EH (cell line): Measurements from ENCODE around the gene CACNB1.

Experiments
- DNase-seq: peaks from one replicate; pipeline ENCODE4 v3.0.0-alpha.2; 2015; ENCODE audit warnings: low read depth

The CACNB1 gene

DNA sequence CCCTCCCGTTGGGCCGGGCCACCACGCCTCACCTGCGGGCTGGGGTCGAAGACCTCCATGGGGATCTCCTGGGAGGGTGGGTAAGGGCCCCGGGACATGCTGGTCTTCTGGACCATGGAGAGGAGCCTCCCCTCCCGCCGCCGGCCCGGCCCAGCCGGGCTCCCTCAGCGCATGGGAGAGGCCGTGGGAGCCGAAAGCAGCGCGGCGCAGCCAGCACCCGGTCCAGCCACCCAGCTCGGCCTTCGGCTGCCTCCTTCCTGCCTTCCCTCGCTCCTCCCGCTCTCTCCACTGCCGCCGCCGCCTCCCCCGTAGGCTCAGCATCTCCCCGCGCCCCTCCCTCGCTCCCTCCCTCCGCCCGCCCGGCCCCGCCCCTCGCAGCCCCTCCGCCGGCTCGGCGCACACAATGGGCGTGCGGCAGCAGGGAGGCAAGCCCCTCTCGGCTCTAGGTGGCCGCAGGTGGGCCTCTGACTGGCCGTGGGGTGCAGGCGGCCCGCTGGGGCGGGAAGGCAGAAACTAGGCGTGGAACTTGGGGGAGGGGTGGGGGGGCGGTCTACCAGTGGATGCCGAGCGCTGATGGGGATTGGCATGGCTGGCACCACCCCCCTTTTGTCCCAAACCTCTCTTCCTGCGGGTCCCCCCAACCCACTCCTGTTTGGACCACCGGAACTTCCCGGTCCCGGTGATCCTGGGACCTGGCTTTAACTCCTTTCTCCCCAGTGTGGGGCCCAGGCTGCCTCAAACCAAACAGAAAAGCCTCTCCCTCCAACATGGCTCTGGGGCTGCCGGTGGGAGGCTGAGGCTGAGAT, at the start of gene CACNB1:
CACNB1 (minus strand) TSS at position 290 of the 806 bp plus-strand sequence; CDS start at position 116, 174 bp downstream.
- peak; percentile 86 for DNase-seq

DNA sequence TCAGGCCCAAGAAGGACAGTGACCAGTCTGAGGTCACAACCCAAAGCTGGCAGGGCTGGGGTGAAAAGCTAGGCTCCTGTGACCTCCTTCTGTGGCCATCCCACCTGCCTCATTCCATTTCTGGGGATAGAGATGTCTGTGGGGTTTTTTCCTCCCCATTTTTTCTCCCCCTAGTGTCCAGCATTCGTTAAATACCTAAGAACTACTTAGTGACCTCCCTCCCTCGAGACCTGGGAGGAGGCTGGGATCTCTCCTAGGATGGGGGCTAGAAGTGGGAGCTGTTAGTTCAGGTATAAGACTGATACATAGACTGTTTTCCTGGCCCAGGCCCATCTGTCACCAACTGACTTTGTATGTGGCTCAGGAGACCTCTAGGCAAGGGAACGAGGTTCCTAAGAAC, 48.8 kb upstream of the CACNB1 start:
- DNase-seq = no peak

DNA sequence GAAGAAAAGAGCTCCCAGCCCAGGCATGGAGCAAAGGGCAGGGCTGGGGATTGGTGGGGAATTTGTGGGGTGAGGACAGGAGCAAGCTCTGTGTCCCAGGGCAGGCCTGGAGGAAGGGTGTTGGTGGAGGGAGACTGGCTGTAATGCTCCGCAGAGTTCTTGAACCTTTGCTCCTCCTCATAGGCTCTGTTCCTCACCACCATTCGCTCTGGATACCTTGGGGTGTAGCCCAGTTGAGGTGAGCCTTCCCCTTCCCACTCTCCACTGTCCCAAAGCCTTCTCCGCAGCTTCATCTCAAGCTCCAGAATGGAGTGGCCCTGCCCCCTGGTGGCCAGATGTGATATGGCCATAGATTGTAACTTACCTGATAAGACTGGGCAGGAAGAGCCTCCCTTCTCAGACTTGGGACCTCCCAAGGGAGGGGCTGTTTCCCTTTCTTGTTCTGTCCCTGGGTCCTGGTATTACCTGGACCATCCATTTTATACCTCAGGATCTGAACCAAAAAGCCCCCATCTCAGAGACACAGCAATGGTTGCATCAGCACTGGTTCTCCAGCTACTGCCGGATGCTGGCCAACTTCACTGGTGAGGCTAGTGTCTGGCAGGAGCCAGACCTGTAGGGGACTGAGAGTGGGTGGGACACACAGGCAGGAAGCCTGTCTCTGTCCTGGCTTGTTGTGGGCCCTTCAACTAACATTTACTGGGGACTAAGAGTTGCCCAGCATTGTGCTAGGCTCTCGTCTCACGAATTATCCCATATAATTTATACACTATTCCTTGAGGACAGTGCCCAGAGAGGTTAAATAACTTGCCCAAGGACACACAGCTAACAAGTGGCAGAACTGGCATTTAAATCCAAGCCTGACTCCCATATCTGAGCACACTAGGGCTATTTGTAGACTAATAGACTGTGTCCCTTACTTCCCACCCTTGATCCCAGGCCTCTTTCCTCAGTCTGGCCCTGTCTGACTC, 47.4 kb upstream of the CACNB1 start:
- peak; percentile 78 for DNase-seq

DNA sequence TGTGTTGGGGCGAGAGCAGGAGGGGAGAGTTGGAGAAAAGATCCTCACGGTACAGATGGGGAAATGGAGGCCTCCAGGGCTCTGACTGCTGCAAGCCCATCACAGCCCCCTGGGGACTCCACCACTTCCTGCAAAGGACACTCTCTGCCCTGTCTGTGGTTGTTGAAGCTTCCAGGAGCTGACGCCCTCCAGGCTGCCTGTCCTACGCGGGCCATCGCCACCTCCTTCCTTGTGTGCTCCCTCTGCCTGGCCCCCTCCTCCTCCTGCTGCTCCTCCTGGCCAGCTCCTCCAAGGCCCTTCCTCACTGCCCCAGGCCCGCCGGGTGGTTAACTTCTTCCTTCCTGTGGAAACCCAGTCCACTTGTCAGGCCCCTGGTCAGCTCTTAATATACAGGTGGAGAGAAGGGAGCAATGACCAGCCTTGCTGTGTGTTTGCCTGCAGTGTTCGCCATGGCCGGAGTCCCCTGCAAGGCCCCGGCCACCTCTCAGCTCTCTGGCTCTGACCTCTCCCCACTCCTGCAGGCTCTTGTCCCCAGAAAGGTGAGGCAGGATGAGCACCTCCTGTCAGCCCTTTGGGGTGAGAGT, 46.6 kb upstream of the CACNB1 start:
- DNase-seq = no peak

DNA sequence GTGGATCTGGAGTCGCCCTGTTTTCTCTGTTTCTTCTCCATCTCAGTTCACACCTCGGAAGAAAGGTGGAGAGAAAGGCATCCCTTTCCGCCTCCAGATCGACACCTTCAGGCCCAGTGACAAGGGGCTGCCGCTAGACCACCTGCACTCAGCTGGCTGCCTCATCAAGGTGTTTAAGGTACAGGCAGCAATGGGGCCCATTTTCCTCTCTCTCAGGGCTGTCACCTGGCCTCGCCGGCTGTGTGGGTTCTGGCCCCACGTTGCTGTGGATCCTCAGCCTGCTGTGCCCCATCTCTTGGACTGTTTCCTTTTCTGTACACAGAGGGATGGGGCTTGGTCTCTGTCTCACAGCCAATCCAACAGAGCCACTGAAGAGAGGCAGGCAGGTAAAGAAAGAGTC, 45.7 kb upstream of the CACNB1 start:
- DNase-seq = no peak

DNA sequence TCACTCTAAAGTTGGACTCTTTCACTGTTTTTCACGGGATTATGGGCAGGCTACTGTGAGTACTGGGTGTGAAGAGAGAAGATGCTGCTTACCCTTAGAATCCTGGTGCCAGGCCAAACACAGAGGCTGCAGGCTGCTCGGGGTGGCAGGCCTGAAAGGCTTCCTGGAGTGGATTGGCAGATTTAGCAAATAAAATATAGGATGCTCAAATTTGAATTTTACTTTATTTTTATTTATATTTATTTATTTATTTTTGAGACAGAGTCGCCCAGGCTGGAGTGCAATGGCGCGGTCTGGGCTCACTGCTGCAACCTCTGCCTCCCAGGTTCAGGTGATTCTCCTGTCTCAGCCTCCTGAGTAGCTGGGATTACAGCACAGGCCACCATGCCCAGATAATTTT, 43.2 kb upstream of the CACNB1 start:
- DNase-seq = no peak

DNA sequence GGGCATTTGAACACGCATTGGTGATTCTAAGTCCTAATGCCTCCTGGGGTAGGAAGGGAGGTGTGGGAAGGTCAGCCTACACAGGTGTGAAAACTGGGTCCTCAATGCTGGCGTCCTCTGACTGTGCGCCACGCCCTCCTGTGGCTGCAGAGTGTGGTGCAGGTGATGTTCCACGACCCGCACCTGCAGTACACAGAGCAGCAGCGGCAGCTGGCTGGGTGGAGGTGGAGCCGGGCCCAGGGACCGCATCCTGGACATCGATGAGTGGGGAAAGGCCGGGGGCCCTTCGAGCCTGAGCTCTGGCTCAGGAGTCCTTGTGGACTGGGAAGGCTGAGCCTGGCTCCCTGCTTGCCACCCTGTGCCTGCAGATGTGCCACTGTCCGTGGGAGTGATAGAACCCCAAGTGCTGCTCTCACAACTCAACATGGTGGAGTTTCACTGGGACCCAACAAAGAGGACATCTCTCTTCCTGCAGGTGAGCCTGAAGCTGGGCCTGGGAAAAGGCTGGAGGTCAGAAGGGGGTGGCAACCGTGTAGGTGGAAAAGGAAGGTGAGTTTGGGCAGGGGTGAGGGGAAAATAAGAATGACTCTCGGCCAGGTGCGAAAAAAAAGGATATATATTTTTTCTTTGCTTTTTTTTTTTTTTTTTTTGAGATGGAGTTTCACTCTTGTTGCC, 42.3 kb upstream of the CACNB1 start:
- no peak for DNase-seq

DNA sequence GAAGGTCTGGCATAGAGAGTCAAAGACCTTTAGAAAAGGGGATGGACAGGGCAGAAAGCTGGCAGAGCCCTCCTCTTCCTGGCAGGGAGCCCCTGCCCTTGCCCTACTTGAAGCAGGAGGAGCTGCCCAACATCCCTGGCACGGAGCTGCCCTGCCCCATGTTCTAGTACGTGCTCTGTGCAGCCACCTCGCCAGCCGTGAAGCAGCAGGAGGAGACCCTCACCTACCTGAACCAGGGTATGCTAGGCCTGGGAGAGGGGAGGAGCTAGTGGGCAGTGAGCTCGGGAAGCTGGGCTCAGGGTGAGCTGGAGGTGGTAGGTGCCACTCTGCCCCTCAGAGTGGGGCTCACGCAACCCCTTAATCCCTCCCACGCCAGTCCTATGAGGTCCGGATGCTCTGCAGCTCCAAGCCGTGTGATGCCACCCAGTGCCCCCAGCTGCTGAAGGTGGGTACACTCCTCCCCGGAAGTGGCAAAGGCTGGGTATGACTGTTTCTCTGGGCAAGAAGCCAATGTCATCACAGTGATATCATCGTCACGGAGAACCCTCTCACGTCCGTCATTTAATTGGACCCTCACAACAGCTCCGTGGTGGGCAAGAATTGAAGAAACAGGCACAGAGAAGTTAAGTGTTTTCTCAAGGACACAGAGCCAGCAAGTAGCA, 41.0 kb upstream of the CACNB1 start:
- peak; percentile 59 for DNase-seq

DNA sequence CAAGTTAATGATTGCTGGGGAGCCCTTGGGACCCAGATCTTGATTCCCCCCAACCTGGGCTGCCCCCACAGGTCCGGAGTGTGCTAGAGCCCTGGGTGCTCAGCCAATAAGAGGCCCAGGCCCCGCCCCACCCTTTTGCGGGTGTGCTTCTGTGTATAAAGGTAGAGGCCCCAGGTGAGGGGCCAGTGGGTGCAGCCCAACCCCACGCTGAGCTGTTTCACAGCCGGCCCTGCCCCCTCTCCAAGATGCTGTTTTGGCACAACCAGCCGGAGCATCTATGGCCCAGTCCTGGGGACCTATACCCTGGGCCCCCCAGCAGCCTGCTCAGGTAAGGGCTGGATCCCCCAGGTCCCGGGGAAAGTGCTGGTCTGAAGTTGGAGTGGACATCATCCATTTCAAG, 40.1 kb upstream of the CACNB1 start:
- DNase-seq = no peak

DNA sequence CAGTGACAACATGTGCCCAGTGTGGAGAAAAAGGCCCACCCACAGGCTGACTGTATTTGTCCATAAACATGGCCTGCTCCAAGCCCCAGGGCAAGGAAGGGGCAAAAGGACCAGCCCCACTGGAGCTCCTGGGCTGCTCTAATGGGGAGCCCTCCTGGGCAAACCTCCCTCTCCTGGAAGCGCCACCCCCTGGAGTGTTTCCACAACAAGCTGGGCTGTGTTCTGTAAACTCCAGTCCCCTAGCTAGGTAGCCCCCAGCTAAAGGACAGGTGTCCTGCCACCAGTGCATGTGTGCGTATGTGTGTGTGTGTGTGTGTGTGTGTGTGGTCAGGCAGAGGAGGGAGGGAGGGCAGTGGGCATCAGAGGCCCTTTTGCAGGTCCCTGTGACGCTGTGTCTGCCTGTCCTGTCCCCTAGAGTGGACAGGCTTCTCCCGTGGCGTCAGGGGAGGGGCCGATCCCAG, 39.5 kb upstream of the CACNB1 start:
- DNase-seq = no peak

DNA sequence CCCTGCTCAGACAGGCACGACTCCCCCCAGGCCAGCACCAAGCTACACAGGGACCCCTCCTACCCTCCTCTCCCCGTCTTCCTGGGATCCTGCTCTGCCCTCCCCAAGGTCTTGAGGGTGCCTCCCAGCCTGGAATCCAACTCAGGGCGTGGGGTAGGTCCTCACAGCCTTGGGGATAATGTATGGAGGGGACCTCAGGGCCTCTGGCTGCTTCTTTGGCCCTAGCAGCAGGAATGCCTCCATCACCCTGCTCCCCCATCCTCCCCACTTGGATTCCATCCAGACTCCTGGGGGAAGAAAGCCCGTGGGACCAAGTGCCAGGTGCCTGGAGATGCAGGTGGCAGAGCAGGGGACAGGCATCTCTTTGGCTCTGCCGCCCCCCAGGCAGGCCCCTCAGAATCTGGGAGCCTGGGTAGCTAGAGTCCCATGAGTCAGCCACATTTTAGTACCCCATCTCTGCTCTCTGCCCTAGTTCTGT, 39.0 kb upstream of the CACNB1 start:
- no peak for DNase-seq

DNA sequence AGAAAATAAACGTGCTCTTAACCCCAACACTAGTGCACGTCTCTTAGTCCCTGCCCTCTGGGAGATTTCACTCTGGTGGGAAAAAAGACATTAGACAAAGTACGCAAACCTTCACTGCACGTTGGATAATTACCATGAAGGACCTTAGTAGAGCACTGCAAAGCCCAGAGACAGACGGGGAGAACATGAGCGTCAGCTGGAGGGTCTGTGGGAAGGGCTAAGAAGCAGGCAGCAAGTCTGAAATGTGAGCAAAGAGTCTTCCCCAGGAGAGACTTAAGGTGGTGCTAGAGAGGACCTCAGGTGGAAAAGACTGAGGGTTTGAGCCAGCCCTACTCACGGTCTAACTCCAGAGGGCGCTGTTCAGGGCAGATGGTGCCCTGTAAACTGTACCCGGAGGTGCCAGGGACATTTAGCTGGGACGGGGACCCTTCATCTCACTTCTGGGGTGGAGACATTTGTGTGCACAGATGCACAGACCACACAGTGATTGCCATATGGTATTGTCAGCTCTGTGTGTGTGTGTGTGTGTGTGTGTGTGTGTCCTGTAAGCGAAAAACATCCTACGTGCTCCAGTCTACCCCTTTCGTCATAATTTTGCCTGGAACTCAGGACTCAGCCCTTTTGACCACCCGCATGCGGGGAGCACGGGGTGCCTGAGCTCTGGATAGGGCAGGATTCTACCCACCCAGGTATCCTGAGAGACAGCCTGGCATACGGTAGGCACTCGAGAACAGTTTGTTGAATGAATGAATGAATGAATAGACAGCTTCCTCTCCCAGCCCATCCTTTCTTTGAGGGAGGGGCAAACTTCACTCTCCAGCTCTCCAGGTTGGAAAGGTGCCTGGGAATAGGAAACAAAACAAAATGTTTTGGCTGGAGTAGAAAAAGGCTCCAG, 38.3 kb upstream of the CACNB1 start:
- DNase-seq = peak; percentile 51

DNA sequence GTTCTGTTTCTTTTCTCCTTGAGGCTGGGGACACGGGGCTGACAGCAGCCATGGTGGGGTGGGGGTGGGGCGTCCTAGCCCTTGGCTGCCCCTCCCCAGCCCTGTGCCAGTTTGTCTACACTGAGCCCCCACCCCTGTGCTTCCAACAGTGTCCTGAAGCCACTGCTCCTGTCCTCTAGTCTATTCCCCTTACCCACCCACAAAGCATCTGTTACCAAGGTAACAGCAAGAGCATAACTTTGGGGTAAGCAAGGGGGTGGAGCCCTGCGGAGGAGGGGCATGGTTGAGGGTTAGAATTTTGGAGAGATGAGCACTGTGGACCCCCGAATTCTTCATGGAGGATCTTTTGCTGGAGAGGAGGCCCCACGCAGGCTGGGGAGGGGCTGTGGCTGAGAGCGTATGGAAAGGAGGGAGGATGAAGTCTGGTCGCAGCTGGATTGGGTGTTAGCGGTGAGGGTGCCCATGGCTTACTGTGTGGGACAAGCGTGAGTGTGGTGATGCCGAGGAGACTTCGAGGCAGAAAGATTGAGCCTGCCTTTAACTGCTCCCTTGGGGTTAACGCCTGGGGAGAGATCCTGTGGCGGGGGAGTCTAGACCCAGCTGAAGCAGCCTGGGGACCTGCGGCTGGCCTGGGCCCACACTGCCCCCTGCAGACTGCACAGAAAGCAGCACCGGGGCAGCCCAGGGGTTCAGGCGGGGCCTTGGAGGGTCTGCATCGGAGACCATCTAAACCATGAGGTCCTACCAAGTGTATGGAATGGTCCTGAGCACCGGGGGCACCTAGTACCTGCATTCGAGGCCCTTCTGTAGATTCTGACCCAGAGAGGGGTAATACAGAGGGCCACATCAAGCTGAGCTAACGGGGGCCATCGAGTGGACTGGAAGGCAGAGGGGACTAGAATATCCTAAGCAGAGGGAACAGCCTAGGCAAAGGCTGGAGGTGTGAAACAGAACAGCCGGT, 34.4 kb upstream of the CACNB1 start:
- peak; percentile 61 for DNase-seq

DNA sequence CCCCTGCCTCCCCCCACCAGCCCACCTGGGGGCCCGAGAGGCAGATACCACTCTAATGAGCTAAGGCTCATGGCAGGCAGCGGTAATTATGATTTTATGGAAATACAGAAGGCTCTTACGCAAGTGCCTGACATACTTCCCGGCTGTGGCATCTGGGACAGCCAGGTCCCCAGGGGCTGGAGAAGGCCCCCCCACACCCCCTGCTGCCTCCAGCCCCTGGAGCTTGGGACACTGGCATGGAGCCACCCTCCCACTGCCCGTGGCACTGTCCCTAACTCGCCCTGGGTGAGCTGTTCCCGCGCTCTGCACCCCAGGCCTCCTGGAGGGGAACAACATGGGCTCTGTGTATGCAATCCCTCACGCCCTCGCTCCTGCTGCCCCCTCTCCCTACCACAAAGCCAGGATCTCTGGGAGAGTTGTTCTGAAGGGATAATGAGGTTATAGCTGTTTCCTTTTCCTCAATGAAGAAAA, 33.7 kb upstream of the CACNB1 start:
- peak; percentile 29 for DNase-seq

DNA sequence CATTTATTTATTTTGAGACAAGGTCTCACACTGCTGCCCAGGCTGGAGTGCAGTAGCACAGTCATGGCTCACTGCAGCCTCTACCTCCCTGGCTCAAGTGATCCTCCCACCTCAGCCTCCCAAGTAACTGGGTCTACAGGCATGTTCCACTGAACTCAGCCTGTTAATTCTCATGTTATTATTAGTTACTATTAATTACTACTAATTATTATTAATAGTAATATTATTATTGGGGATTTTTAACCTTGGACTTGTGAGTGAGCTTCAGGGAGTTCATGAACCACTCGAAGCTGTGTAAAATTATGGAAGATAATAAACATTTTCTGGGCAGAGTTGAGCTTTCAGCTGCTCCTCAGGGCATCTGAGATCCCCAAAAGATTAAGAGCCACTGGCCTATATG, 32.9 kb upstream of the CACNB1 start:
- DNase-seq = no peak

DNA sequence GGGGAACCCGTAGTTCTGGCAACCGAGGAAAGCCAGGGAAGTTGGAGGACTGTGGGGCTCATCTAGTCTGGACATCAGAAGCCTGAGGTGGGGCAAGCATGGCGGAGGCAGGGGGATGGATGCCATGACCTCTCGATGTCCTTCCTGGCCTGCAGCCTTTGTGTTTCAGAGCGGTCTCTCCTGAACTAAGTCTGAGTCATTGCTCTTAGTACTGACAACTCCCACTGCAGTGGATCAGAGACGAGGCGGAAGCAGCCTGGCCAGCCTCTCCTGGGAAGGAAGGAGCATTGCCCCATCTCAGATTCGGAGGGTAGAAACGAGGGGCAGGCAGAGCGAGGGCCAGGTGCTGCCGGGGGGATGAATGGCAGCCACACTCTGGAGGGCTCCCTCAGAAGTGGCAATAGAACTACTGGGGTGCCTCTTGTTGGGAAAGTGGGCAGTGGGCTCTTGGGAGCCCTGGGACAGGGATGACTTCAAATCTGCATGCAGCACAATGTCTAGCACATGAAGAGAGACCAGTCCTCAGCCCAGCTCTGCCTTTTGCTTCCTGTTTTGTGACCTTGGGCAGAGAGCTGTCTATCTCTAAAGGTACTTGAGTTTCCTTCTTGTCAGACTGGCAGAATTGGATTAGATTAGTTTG, 31.9 kb upstream of the CACNB1 start:
- DNase-seq = peak; percentile 52

DNA sequence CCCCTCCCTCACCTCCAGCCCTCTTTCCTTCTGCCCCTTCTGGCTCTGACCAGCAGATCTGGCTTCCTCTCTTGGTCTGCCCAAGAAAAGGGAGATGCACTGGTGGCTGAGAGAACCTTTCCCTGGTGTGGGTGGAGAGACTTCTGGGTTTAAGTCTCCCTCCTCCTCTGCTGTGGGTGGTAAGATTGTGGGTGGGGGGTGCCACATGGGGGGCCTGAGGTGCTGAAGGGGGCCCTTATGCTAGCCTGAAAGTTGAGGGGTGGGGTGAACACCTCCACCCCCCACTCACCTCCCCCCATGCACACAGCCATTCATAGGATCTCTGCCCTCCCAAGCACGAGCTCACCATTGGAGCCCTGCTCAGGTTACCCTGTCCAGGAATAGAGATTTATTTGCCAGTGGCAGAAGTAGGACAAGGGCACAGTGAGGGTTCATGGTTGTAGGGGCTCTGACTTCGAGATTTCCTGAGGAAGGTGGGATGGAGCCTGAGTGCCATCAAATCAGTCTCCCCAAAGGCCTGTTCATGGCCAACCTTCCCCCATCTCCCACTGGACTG, 30.0 kb upstream of the CACNB1 start:
- DNase-seq = no peak
